IMR-90 (cell line): ENCODE results near the gene RECQL5.

Experiments used
- BHLHE40 ChIP-seq: fragments of 150-350 bp; IDR thresholded peaks from 2 replicates; pipeline ENCODE4 v1.6.1; 2016; ENCODE audit warnings: mild to moderate bottlenecking, low read depth, low read length
- CEBPB ChIP-seq: IDR thresholded peaks from 2 replicates; pipeline ENCODE4 v1.6.1; 2012; ENCODE audit warnings: low read depth, low read length, improper control_type of control experiment
- CHD1 ChIP-seq: IDR thresholded peaks from 2 replicates; pipeline ENCODE4 v1.6.1; 2012; ENCODE audit warnings: low read depth, low read length, improper control_type of control experiment
- CTCF ChIP-seq: conservative IDR thresholded peaks from 2 replicates; pipeline ENCODE4 v1.5.1; 2012; ENCODE audit warnings: mild to moderate bottlenecking, low read depth, low read length, improper control_type of control experiment
- FOS ChIP-seq: fragments of 150-350 bp; IDR thresholded peaks from 2 replicates; pipeline ENCODE4 v1.6.1; 2016; ENCODE audit warnings: low read depth, low read length
- MXI1 ChIP-seq: IDR thresholded peaks from 2 replicates; pipeline ENCODE4 v1.6.1; 2012; ENCODE audit warnings: low read depth, mild to moderate bottlenecking, low read length, moderate library complexity, borderline replicate concordance
- POLR2A ChIP-seq: IDR thresholded peaks from 2 replicates; pipeline ENCODE4 v1.6.1; 2012; ENCODE audit warnings: mild to moderate bottlenecking, low read depth, low read length
- RAD21 ChIP-seq: IDR thresholded peaks from 2 replicates; pipeline ENCODE4 v1.6.1; 2012; ENCODE audit warnings: low read length, improper control_type of control experiment
- RCOR1 ChIP-seq: IDR thresholded peaks from 2 replicates; pipeline ENCODE4 v1.6.1; 2012; ENCODE audit warnings: mild to moderate bottlenecking, low read length, improper control_type of control experiment; ENCODE audit not compliant: insufficient replicate concordance
- RFX5 ChIP-seq: IDR thresholded peaks from 2 replicates; pipeline ENCODE4 v1.8.0; 2012; ENCODE audit warnings: low read depth, mild to moderate bottlenecking, low read length, moderate library complexity
- TF ChIP-seq, protein P1 (sequence below): fragments of 150-350 bp; IDR thresholded peaks from 2 replicates; pipeline ENCODE4 v1.6.1; 2017; ENCODE audit warnings: mild to moderate bottlenecking, antibody characterized with exemption, low read length, low read depth

- TF ChIP-seq CTCF = no peak
- no peak for TF ChIP-seq POLR2A
- TF ChIP-seq, protein P1, sequence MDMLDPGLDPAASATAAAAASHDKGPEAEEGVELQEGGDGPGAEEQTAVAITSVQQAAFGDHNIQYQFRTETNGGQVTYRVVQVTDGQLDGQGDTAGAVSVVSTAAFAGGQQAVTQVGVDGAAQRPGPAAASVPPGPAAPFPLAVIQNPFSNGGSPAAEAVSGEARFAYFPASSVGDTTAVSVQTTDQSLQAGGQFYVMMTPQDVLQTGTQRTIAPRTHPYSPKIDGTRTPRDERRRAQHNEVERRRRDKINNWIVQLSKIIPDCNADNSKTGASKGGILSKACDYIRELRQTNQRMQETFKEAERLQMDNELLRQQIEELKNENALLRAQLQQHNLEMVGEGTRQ = no peak
- TF ChIP-seq CHD1 = no peak
- no peak for TF ChIP-seq RAD21
- no peak for TF ChIP-seq BHLHE40
- TF ChIP-seq MXI1 = no peak
- TF ChIP-seq RFX5 = no peak
- TF ChIP-seq CEBPB = no peak
- no peak for TF ChIP-seq FOS
- no peak for TF ChIP-seq RCOR1
Measured at GRCh38 chr17:75689441-75689873, 22.5 kb upstream of the RECQL5 start.
